ENCODE measurements around the gene UBXN6. TPM values are rescaled to one million over a fixed set of nuclear protein-coding genes. Genes with fewer than 3 reads are reported as not detected.
A peak's percentile ranks its signal among the peaks of the same experiment; 100 is the strongest.

Gene UBXN6
- total RNA-seq, 2 donors from 2014 or later, result 31.2 to 36.9 TPM

DNA sequence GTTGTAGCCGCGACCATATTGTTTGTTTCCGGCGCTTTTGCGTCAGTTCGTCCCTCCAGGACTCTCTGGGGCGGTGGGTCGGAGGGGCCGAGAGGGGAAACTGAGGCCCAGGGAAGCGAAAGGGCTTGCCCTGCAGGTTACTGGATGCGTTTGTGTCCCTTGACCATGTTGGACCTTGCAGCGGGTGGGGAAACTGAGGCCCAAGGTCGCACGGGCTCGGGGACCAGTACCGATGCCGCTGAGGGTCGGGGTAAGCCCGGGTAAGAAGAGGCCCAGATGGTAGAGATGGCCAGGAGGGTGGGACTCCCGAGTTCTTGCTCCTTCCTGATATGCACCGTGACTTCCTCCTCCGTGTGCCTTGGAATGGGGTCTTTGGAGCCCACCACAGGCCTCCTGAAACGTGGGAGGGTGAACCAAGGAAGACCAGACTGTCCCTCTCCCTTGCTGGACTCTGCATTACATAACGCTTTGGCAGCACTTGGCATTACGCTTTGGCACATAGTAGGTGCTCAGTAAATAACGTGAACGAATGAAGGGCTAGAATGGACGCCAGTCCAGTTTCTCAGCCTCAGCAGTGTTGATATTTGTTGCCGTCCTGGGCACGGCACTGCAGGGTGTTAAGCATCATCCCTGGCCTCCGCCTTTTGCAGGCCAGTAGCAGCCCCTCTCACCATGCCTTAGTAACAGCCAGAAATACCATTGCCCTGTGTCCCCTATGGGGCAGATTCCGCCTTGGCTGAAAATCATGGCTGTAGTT is 54.4 kb downstream of the UBXN6 start:
- peak overlapping the region; percentile 87 for H3K4me3 Mint-ChIP-seq
- H3K36me3 Mint-ChIP-seq (ENCODE audit: low read depth), result peaks cover 26% of the 10 kb centered on the region
- TF ChIP-seq, protein P1, sequence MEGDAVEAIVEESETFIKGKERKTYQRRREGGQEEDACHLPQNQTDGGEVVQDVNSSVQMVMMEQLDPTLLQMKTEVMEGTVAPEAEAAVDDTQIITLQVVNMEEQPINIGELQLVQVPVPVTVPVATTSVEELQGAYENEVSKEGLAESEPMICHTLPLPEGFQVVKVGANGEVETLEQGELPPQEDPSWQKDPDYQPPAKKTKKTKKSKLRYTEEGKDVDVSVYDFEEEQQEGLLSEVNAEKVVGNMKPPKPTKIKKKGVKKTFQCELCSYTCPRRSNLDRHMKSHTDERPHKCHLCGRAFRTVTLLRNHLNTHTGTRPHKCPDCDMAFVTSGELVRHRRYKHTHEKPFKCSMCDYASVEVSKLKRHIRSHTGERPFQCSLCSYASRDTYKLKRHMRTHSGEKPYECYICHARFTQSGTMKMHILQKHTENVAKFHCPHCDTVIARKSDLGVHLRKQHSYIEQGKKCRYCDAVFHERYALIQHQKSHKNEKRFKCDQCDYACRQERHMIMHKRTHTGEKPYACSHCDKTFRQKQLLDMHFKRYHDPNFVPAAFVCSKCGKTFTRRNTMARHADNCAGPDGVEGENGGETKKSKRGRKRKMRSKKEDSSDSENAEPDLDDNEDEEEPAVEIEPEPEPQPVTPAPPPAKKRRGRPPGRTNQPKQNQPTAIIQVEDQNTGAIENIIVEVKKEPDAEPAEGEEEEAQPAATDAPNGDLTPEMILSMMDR (conservative IDR thresholded peaks at IDR 0.05), result no peak
- Histone ChIP-seq H3K27me3 (ENCODE audit: control insufficient read depth, insufficient read depth, low read length, poor library complexity, severe bottlenecking) (no peaks in the 10 kb centered on the region), H3K4me1 (ENCODE audit: control insufficient read depth, insufficient read depth, low read length) (no peaks in the 10 kb centered on the region), H3K4me3 (ENCODE audit: low read length) (peak overlapping the region; percentile 87), H3K27ac (ENCODE audit: low read depth, low read length) (peak overlapping the region; percentile 82), H3K36me3 (ENCODE audit: control insufficient read depth, insufficient read depth, low read length) (peaks cover 21% of the 10 kb centered on the region), H3K9me3 (ENCODE audit: control insufficient read depth, low read length) (no peaks in the 10 kb centered on the region), H3K9ac (ENCODE audit: extremely low read depth, low read length, poor library complexity, severe bottlenecking) (peak overlapping the region; percentile 95)
- peak; percentile 55 for DNase-seq
- WGBS, 2 experiments (ENCODE audit: insufficient coverage in 1 of 2, insufficient read length in 1 of 2), result 4 to 7% methylated on average over 28 to 32 of the region's 32 CpGs
- H3K4me1 Mint-ChIP-seq, result peaks cover 22% of the 10 kb centered on the region
- peak overlapping the region; percentile 96 for H3K27ac Mint-ChIP-seq
- H3K27me3 Mint-ChIP-seq (ENCODE audit: insufficient read depth), result no peaks in the 10 kb centered on the region
- H3K9me3 Mint-ChIP-seq, result no peaks in the 10 kb centered on the region

DNA sequence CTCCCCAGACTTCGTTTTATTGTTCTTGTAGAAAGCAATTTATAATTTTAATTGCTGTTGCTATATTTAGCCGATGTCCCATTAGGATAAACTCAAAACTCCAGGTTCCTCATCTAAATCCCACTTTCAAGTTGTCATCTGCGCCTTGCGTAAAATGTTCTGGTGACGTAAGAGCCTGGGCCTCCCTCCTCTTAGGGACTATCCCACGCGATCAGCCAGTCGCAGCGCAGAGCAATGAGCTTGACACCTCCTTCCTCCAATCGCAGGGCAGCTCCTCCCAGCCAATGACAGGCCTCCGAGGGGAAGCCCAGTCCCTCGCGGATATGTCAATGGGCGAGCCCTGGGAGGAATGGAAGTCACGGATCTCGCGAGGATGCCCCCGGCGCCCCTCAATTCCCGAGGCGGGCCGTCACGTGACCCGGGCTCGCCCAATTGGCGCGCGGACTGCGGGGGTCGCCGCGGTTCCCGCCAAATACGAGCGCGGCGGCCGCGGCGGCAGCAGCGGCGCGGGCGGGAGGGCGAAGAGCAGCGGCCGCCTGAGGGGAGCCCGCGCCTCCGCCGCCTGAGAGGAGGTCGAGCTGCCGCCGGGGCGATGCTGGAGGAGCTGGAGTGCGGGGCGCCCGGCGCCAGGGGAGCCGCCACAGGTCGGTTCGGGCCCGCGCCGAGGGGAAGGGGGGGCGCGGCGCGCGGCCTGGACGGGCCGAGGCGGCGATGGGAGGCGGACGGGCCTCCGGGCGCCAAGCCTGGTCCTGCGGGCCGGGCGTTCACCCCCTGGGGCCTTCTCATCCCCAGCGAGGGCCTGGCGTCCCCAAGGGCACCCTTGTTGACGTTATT is 55.2 kb downstream of the UBXN6 start, which contains the start of gene CHAF1A:
Gene CHAF1A, plus strand, starts transcription at position 470 of the 834 bp plus-strand sequence. Its CDS starts 123 bp downstream, at position 593.
- peak; percentile 100 for DNase-seq
- no peaks in the 10 kb centered on the region for H3K27me3 ChIP-seq (ENCODE audit: control insufficient read depth, insufficient read depth, low read length, poor library complexity, severe bottlenecking)
- peak within 1 kb of the TSS; percentile 87 for H3K4me3 Mint-ChIP-seq
- no peaks in the 10 kb centered on the region for H3K9me3 ChIP-seq (ENCODE audit: control insufficient read depth, low read length)
- no peaks in the 10 kb centered on the region for H3K9me3 Mint-ChIP-seq
- TF ChIP-seq, protein P1 (conservative IDR thresholded peaks at IDR 0.05), result no peak
- peaks cover 22% of the 10 kb centered on the region for H3K4me1 Mint-ChIP-seq
- H3K4me3 ChIP-seq (ENCODE audit: low read length), result peak within 1 kb of the TSS; percentile 87
- peaks cover 20% of the 10 kb centered on the region for H3K36me3 ChIP-seq (ENCODE audit: control insufficient read depth, insufficient read depth, low read length)
- H3K27ac Mint-ChIP-seq, result peak within 1 kb of the TSS; percentile 96
- H3K4me1 ChIP-seq (ENCODE audit: control insufficient read depth, insufficient read depth, low read length), result no peaks in the 10 kb centered on the region
- H3K9ac ChIP-seq (ENCODE audit: extremely low read depth, low read length, poor library complexity, severe bottlenecking), result peak within 1 kb of the TSS; percentile 95
- no peaks in the 10 kb centered on the region for H3K27me3 Mint-ChIP-seq (ENCODE audit: insufficient read depth)
- peak within 1 kb of the TSS; percentile 82 for H3K27ac ChIP-seq (ENCODE audit: low read depth, low read length)
- peaks cover 22% of the 10 kb centered on the region for H3K36me3 Mint-ChIP-seq (ENCODE audit: low read depth)
- WGBS, 2 experiments (ENCODE audit: insufficient coverage in 1 of 2, insufficient read length in 1 of 2), result 0% methylated on average over 8 to 84 of the region's 84 CpGs

DNA sequence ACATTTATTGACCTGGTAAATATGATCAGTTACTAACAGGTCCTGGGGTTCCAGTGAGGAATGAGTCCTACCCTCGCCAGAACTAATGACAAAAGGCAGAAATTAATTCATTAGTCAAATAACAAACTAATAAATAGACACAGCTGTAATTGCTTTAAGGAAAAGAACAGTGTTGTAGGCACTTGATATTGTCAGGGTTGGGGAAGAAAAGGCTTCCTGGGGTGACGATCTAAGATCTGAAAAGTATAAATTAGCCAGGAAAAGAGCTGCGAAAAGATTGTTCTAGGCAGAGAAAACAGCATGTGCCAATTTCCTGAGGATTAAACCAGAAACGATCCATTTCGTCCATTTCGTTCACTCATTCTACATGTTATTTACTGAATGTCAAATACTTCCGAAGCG is 55.8 kb downstream of the UBXN6 start:
- Mint-ChIP-seq H3K9me3 (no peaks in the 10 kb centered on the region), H3K27me3 (ENCODE audit: insufficient read depth) (no peaks in the 10 kb centered on the region), H3K4me1 (peaks cover 24% of the 10 kb centered on the region), H3K27ac (peak overlapping the region; percentile 92), H3K36me3 (ENCODE audit: low read depth) (peaks cover 19% of the 10 kb centered on the region), H3K4me3 (peak overlapping the region; percentile 87)
- Histone ChIP-seq H3K27me3 (ENCODE audit: control insufficient read depth, insufficient read depth, low read length, poor library complexity, severe bottlenecking) (no peaks in the 10 kb centered on the region), H3K9ac (ENCODE audit: extremely low read depth, low read length, poor library complexity, severe bottlenecking) (peak overlapping the region; percentile 43), H3K4me1 (ENCODE audit: control insufficient read depth, insufficient read depth, low read length) (no peaks in the 10 kb centered on the region), H3K36me3 (ENCODE audit: control insufficient read depth, insufficient read depth, low read length) (peaks cover 14% of the 10 kb centered on the region), H3K4me3 (ENCODE audit: low read length) (peak overlapping the region; percentile 82), H3K9me3 (ENCODE audit: control insufficient read depth, low read length) (no peaks in the 10 kb centered on the region), H3K27ac (ENCODE audit: low read depth, low read length) (no peak overlapping the region)
- TF ChIP-seq, protein P1 (conservative IDR thresholded peaks at IDR 0.05), result no peak
- DNase-seq, result no peak
- 24 to 37% methylated on average over 5 to 7 of the region's 8 CpGs for WGBS, 2 experiments (ENCODE audit: insufficient coverage in 1 of 2, insufficient read length in 1 of 2)
